GM12874 (cell line): Measurements from ENCODE around the gene LSAMP.

Experiments
- CTCF ChIP-seq: IDR thresholded peaks from 2 replicates; pipeline ENCODE4 v1.5.1; 2011; ENCODE audit warnings: low read depth, mild to moderate bottlenecking, control low read depth, low read length, moderate library complexity; ENCODE audit not compliant: insufficient read depth

The LSAMP gene

GRCh38 chr3:116084999-116085791 is 360.1 kb downstream of the LSAMP start:
- no peak for TF ChIP-seq CTCF

- no peak for TF ChIP-seq CTCF
These were observed 361.6 kb downstream of the LSAMP start for GRCh38 chr3:116083683-116084082.

- TF ChIP-seq CTCF = no peak
These were observed 366.7 kb downstream of the LSAMP start for GRCh38 chr3:116078561-116078960.

- TF ChIP-seq CTCF = no peak
These were observed 367.7 kb downstream of the LSAMP start for GRCh38 chr3:116077557-116077956.

- no peak for TF ChIP-seq CTCF
These were observed 368.2 kb downstream of the LSAMP start for GRCh38 chr3:116077059-116077458.

- TF ChIP-seq CTCF = no peak
These were observed 375.2 kb downstream of the LSAMP start for GRCh38 chr3:116070061-116070460.

GRCh38 chr3:116069024-116069423 is 376.3 kb downstream of the LSAMP start:
- TF ChIP-seq CTCF = no peak
